Limb (tissue), 2 donors: ENCODE data around the gene APCDD1L.
"Not testable (repeated sequence)": the region's sequence is repeated elsewhere in the genome, so short reads cannot be mapped to it uniquely, and the experiment has no call there.

Source experiments
- DNase-seq, 2 donors: peaks; one replicate each; pipeline ENCODE4 v3.0.0-alpha.2; 2016; ENCODE audit errors: extremely low spot score in 2 of 2

Gene APCDD1L

GRCh38 chr20:58518387-58518786 lies 3.2 kb upstream of the APCDD1L start:
- peak in 1 of 2 donors; percentile 18 for DNase-seq

GRCh38 chr20:58514321-58515232 lies 622 bp downstream of the APCDD1L start:
- peak; percentile 10 to 63 for DNase-seq

GRCh38 chr20:58513580-58514285 lies 1.5 kb downstream of the APCDD1L start:
- no peak for DNase-seq

GRCh38 chr20:58512808-58513552 lies 2.2 kb downstream of the APCDD1L start:
- DNase-seq = no peak

GRCh38 chr20:58511861-58512260 lies 3.3 kb downstream of the APCDD1L start:
- peak in 1 of 2 donors; percentile 21 for DNase-seq

- peak in 1 of 2 donors; percentile 1 for DNase-seq
These were observed 3.8 kb downstream of the APCDD1L start for GRCh38 chr20:58511364-58511763.

GRCh38 chr20:58510921-58511320 lies 4.3 kb downstream of the APCDD1L start:
- DNase-seq = no peak

GRCh38 chr20:58508762-58509395 lies 6.3 kb downstream of the APCDD1L start:
- DNase-seq = no peak

GRCh38 chr20:58506999-58507398 lies 8.2 kb downstream of the APCDD1L start:
- not testable (repeated sequence) for DNase-seq

GRCh38 chr20:58504566-58504965 lies 10.6 kb downstream of the APCDD1L start:
- DNase-seq = no peak

GRCh38 chr20:58503668-58504067 lies 11.5 kb downstream of the APCDD1L start:
- DNase-seq = no peak

- DNase-seq = no peak
These were observed 14.9 kb downstream of the APCDD1L start for GRCh38 chr20:58500256-58500655.

- DNase-seq = no peak
These were observed 16.6 kb downstream of the APCDD1L start for GRCh38 chr20:58498470-58499068.

- DNase-seq = no peak
These were observed 17.3 kb downstream of the APCDD1L start for GRCh38 chr20:58497724-58498469.

- no peak for DNase-seq
These were observed 18.0 kb downstream of the APCDD1L start for GRCh38 chr20:58497076-58497641.

- DNase-seq = no peak
These were observed 18.8 kb downstream of the APCDD1L start for GRCh38 chr20:58496429-58496769.

GRCh38 chr20:58495623-58496428 lies 19.4 kb downstream of the APCDD1L start:
- no peak for DNase-seq

GRCh38 chr20:58494923-58495622 lies 20.1 kb downstream of the APCDD1L start:
- no peak for DNase-seq
